Amniotic epithelial cell (primary cell): ENCODE data around the gene AKAP13.
A peak's percentile ranks its signal among the peaks of the same experiment; 100 is the strongest.
"Not testable (repeated sequence)": the region's sequence is repeated elsewhere in the genome, so short reads cannot be mapped to it uniquely, and the experiment has no call there.

Source experiments
- DNase-seq: peaks from one replicate; pipeline ENCODE4 v3.0.0-alpha.2; 2010; ENCODE audit warnings: low read depth

Gene AKAP13

DNA sequence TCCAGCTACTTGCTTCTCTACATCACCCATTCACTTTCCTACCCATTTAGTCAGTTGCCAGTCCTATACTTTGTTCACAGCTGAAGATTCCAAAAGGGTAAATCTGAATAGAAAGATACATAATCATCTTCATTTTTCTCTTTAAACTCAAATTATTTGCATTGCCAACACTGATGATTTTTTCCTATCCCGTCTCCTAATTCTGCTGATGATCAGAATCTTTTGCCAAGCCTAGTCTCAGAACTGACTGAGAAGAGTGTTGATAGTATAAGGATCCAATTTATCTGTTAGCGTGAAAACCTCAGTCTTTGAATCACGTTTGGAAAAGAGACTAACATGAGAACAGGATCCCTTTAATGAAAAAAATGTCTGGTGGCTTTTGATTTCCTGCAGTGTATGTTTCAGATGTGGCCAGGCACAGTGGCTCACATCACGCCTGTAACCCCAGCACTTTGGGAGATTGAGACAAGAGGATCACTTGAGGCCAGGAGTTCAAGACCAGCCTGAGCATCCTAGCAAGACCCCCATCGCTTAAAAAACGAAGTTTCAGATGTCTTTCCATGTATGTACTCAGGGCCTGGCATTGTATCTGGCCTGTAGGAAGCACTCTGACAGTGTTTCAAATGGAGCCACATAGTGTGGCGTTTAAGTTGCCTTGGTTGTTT is 244.9 kb downstream of the AKAP13 start:
- DNase-seq: no peak

DNA sequence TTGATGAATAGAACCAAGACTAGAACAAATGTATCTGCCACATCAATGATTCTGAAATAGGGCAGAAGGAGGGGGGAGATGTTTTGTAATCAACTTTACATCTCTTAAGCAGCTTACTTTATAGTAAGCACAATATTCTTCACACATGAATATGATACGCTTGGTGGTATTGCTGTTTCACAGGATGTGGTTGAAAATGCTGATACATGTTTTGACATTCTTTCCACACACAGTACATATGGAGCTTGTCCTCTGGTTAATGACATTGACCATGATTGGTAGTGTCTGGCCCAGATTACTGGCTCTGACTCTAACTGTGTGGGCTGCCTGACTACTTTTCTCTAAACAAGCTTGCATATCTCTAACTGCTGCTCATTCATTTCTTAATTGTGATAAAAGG is 245.5 kb downstream of the AKAP13 start:
- peak; percentile 93 for DNase-seq

DNA sequence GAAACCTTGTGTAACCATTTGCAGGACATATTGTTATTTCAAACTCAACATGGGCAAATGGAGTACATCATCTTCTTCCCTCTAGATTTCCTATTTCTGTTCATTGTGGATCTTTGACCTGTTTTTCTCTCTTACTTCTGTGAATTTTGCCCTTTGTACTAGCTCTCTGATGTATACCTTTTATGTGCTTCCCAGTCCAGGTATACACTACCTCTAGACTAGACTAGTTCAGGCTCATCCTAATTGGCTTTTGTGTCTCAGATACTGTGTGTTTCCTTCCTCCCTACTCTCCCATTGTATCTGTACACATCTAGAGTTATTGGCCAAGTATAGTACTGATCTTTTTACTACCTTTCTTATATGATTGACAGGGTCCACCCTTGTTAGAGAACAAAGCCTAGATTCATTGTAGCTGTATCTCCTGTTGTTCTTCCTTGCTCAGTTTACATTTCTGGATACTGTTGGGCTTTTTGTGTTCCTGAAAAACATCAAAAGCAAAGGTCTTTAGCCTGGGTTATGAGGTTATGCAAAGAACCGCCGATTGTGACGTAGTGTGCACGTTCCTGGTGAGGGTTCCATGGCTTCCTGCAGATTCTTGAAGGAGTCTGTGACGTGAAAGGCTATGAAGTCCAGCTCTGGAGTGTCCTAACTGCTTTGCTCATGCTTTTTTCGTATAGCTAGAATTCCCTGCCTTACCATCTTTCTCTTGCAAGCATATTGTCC is 247.0 kb downstream of the AKAP13 start:
- no peak for DNase-seq

DNA sequence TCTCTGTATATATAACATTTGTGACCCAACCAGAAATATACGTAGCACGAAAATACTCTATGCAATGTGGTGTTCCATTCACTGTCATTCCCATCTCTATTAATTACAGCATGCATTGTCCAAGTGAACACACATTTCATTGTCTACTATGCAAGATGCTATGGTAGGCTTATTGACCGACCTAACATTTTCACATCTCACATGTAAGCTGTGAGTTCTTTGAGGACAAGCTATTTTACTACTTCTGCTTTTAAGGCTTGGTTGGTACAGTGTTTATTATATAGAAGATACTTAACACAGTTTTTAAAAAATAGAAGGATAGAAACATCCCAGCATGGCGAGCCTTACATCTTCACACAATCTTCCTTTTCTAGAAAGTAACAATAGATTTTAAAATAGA is 249.9 kb downstream of the AKAP13 start:
- no peak for DNase-seq

DNA sequence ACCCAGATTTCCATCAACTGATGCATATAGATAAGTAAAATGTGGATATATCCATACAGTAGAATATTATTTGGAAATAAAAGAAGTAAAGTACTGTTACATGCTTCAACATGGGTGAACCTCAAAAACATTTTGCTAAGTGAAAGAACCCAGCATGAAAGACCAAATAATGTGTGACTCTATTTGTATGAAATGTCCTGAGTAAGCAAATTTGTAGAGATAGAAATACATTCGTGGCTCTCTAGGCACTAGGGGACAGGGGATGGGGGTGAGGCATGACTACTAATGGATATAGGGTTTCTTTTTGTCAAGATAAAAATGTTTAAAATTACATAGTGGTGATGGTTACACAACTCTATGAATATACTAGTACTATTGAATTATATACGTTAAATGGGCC is 250.6 kb downstream of the AKAP13 start:
- no peak for DNase-seq

DNA sequence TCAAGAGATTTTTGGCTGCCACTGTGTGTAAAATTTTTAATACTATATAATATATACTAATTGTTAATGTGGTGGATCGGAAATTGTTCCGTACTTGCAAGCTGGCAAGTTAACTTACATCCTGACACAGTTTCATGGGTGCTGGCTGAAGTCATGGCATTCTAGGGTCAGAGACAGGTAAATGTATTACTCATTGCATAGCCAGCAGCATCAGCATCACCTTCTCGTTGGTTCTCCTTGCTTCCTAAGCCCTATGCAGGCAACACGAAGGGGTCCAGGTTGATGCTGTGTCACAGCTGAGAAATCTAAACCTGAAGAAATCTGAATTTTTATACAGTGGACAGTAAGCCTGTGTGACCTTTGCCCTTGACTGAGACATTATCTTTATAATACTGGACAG is 251.6 kb downstream of the AKAP13 start:
- DNase-seq: no peak

DNA sequence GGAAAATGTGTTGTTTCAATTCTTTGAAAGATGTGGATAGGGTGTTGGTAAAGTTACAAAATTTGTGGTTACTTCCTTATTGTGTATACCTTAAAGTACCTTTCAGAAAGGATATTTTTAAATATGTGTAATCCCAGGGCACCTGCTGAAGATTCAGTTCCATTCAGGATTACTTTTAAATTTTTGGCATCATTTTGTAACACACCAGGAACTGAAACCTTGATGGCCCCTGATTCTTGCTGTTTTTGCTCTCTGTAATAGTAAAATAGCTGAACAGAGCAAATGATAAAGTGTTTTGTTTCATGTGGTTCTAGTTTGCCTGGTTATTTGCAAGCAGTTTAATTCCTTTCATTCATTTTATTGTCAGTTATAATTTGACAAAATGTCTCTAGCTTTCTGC is 253.5 kb downstream of the AKAP13 start:
- no peak for DNase-seq

DNA sequence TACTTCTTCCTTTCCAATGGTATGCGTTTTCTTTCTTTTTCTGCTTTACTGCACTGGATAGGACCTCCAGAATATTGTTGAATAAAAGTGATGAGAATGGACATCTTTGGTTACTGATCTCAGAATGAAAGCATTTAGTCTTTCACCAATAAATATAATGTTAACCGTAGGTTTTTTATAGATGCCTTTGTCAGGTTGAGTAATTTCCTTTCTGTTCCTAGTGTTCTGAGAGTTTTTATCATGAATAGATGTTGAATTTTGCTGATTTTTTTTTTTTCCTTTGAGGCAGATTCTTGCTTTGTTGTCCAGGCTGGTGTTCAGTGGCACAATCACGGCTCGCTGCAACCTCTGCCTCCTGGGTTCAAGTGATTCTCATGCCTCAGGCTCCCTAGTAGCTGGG is 255.9 kb downstream of the AKAP13 start:
- no peak for DNase-seq

DNA sequence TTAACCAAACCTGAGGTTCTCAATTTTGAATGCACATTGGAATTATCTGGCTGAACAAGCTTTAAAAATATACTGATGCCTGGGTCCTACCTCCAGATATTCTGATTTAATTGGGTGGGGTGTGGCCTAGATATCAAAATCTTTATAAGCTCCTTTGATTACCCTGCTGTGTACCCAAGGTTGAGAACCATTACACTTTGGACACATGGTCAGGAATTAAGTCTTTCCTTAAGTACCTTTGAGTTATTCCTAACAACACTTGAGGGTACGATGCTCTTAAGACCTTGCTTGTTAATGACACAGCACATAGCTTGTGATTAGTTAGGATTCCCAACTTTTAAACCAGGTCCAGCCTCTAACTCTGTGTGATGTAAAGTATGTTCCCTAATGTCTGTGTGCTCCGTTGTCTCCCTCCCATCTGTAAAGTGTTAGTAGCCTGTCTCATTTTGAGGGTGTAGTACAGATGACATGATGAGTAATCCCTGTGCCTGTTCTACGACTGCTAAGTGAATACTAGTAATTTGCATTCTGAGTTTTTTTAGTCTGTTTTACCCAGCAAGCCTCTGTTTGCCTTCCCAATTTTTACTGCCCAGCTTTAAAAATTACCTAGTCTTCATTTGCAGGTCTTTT is 259.5 kb downstream of the AKAP13 start:
- peak; percentile 55 for DNase-seq

DNA sequence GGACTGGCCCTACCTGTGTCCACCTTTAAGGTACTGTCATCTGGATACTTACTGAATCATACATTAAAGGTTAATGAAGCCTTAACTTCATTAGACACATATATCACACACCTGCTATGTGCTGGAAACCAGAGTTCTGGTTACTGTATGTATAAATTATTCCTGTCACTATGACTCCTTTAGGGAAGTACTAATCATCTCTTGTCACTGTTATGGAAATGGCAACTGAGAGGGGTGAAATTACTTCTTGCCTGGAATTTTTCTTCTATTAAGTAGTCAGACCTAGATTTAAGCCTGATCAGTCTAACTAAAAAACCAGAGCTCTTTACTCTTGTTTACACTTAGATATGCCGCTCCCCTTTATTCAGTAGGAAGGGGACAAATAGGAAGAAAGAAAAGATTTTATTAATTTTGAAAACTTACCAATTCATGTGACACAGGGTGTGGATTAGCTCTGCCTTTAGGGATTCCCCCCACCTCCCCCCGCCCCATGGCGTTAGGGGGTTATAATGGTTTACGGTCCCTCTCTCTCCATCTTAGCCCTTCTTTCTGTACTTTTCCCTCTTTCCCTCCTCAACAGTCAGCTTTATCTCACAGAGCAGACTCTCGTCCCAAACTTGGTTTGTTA is 261.8 kb downstream of the AKAP13 start:
- no peak for DNase-seq

DNA sequence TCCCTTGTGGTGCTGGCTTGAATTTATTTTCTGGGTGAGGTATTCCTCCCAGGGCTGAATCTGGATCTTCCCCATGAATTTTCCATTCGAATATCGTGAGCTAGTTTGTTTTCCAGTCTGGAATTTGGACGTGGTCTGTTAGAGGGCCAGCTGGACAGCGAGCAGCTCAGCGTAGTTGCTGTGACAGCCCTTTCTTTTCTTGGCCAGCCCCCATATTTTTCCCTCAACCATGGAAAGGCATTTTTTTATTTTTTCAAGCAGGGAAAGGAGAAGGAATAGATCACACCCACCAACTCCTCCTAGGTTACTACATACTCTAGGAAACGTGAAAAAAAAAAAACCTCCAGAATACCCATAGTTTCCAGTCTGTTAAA is 262.3 kb downstream of the AKAP13 start:
- no peak for DNase-seq

DNA sequence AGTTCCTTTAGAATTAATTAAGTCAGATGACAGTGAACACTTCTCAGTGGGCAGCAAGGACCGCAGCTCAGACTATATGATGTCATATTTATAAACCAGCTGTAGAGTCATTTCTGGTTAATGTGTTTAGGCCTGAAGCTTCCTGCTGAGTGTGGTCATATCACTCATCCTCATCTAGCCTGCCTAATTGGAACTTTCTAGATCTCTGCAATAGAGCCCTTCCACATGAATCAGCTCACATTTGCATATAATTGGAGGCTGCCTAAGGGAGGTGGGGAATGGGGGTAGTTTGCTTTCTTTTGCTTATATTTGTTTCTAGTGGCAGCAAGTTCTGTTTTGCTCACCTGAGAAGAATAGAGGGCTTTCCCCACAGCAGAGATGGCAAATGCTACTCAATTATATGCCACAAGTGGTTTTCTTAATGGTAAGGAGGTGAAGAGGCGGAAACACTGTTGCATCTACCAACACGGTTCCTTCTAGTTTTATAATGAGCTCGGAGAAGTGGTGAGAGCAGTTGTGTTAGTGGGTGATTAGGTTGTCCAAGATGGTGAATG is 266.2 kb downstream of the AKAP13 start:
- DNase-seq: peak; percentile 87

DNA sequence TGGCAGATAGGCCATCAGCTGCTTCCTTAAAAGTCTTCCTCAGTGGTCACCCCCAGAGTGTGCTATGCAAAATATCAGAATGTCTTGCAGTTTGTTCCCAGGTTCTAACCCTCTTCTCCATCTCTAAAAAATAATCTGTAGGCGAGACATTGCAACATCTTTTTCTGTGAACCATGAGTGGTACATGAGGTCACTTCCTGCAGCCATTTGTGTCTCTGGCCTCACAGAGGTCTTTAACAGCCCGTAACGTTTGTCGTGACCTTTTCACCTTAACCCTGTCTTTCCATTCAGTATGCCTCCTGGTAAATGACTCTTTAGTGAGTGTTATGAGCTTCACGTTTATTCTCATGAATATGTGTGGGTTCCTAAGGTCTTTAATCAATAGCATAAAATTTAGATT is 269.0 kb downstream of the AKAP13 start:
- DNase-seq: peak; percentile 89

DNA sequence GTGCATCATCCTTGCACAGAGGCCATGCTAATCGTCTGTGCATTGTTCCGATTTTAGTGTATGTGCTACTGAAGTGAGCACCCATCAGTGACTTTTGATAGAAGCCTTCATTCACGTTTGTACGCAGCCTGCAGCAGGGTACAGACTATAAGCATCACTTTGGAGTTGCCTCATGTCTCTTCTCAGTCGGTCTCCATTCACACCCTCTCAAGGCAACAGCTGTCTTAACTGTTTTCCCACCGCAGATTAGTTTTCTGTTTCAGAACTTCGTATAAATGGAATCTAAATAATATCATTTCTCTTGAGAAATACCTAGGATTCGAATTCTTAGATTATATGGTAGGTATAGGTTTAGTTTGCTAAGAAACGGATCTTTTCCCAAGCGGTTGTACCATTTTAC is 271.1 kb downstream of the AKAP13 start:
- no peak for DNase-seq

DNA sequence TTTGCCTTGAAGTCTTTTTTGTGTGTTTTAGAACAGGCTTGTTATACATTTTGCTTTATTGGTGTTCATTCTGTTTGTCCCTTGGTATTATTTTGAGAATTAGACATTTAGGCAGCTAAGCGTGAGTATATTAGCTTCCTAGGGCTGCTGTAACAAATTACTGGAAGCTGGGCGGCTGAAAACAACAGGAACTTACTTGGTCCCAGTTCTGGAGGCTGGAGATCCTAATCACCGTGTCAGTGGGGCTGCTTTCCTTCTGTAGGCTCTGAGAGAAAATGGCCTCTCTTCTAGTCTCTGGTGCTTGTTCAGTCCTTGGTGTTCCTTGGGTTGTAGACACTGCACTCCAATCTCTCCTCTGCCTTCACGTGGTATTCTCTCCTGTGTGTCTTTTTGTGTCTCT is 272.1 kb downstream of the AKAP13 start:
- no peak for DNase-seq

DNA sequence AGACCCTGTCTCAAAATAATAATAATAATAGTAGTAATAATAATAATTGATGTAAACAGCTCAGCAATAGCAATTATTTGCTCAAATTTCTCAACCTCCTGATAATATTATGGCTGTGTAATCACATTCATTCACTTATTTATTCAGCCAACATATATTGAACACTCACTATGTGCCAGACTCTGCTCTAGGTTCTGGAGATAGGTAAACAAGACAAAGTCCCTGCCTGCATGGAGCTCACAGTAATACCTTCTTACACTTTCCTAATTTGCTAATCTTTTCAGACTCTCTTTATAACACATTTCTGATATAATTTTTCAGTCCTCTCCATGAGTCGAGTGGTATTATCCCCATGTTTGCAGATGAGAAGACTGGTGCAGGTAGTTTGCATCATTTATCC is 276.7 kb downstream of the AKAP13 start:
- DNase-seq: no peak

DNA sequence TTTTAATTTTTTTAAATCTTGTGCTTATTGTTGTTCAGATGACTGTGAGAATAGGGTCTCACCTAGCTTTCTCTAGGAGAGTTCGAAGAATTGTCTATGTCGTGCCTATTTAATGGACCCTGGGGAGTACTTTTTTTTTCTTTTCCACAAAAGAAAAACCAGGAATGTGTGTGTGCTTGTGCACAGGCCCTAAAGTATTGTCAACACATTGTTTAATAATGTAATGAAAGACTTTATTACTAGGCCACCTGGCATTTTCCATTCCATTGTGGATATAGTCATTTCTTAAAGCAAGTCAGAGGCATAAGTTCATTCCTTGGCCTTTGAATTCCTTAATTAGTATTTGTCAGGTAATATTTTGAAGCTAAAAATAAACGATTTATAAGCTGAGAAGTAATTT is 278.4 kb downstream of the AKAP13 start:
- no peak for DNase-seq

DNA sequence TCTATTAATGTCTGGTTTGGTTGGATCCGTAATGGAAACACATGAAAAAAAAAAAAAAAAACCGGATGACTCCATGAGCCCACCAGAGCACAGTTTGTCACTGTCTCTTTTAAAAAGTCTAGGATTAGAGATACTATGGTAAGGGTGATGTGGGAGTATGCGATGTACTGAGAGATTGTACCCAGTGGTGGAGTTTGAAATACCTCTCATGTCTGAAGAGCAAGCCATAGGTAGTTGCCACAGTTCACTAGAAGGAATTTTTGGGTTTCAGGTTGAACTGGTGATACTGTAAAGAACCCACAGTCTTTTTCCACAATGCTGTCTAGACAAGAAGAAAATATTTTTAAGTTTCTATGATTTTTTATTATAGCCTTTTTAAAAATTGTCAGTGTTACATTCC is 281.5 kb downstream of the AKAP13 start:
- no peak for DNase-seq

DNA sequence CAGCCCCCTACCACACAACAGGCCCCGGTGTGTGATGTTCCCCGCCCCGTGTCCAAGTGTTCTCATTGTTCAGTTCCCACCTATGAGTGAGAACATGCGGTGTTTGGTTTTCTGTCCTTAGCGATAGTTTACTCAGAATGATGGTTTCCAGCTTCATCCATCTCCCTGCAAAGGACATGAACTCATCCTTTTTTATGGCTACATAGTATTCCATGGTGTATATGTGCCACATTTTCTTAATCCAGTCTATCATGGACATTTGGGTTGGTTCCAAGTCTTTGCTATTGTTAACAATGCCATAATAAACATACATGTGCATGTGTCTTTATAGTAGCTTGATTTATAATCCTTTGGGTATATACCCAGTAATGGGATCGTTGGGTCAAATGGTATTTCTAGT is 285.3 kb downstream of the AKAP13 start:
- not testable (repeated sequence) for DNase-seq

DNA sequence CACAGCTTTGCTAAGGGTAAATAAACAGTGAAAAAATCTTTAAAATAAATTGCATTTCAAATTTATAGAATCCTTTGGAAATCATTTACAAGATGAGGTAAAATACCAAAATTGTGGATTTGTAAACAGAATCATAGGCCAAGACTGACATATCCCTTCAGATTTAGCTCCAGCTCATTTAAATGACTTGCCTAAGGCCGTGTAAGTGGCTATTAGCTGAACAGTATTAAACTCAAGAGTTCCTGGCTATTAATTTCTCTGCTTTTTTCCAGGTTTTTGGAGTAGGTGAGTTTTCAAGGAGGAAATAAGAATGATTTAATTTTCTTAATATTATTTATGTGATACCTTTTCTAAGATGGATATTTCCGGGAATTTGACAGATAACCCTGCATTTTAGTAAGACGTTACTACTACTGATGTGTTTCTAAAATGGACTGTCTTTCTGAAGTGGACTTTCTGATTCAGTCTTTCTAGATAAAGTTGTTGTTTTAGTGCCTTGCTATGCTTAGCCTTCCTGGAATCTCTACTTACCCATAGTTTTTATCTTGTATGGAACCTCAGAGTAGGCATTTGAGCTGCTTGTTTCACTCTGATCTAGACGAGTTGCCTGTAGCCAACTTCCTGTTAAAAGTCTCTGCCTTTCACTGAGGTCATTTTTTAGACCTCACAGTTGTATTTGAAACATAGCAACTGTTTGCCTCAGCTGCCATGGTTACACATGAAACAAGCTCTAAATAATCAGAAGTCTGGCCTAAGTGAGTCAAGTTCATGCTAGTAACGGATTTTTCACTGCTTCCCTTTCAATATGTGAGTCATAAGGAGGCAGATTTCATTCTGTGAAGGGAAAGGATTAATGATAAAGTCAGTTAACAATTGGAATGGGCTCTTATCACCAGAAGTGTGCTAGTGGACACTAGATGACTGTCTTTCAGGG is 287.4 kb downstream of the AKAP13 start:
- DNase-seq: peak; percentile 100

DNA sequence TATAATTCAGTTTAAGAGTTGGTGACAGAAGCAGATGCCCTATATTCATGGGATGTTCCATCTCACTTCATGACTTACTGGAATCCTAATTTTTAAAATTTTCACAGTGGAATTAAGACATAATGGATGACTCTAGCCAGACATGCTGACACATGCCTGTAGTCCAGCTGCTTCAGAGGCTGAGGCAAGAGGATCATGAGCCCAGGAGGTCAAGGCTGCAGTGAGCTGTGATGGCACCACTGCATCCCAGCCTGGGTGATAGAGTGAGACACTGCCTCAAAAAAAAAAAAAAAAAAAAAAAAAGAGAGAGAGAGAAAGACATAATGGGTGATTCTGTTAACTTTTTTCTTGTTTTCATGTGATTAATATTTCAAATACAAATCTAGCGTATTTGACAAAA is 290.8 kb downstream of the AKAP13 start:
- DNase-seq: peak; percentile 39
